GM12873 (cell line): ENCODE data around the gene MELTF.

Experiments used
- CTCF ChIP-seq: IDR thresholded peaks from 2 replicates; pipeline ENCODE4 v1.5.1; 2012; ENCODE audit warnings: low read depth, mild to moderate bottlenecking, moderate library complexity, low read length, control low read depth; ENCODE audit not compliant: insufficient read depth; ENCODE audit errors: missing control alignments

The MELTF gene

GRCh38 chr3:197041875-197042488 is 12.4 kb upstream of the MELTF start:
- TF ChIP-seq CTCF, result no peak

GRCh38 chr3:197040658-197041057 is 11.0 kb upstream of the MELTF start:
- TF ChIP-seq CTCF, result no peak

GRCh38 chr3:197038679-197039462 is 9.3 kb upstream of the MELTF start:
- TF ChIP-seq CTCF, result no peak

GRCh38 chr3:197035577-197035976 is 6.0 kb upstream of the MELTF start:
- no peak for TF ChIP-seq CTCF

GRCh38 chr3:197031315-197032285 is 2.0 kb upstream of the MELTF start:
- TF ChIP-seq CTCF, result no peak

GRCh38 chr3:197030379-197031314 is 1.0 kb upstream of the MELTF start:
- TF ChIP-seq CTCF, result no peak
